SKM-1 treated with dmso at 0.1 percent for 144 hours (cell line): ENCODE data around the gene PRAMEF1.
"Not testable (repeated sequence)": the region's sequence is repeated elsewhere in the genome, so short reads cannot be mapped to it uniquely, and the experiment has no call there.

ENCODE experiments used
- DNase-seq: peaks from one replicate; lab custom pipeline; 2025; ENCODE audit not compliant: unreplicated experiment; lab: John Stamatoyannopoulos, UW

Gene PRAMEF1

GRCh38 chr1:12774801-12775345, 16.3 kb upstream of the PRAMEF1 start:
- DNase-seq = no peak

- no peak for DNase-seq
Measured at GRCh38 chr1:12775443-12775842, 15.8 kb upstream of the PRAMEF1 start.

GRCh38 chr1:12776801-12777557, 14.2 kb upstream of the PRAMEF1 start:
- DNase-seq = no peak

- no peak for DNase-seq
Measured at GRCh38 chr1:12778061-12778460, 13.1 kb upstream of the PRAMEF1 start.

- no peak for DNase-seq
Measured at GRCh38 chr1:12778907-12779306, 12.3 kb upstream of the PRAMEF1 start.

- DNase-seq = not testable (repeated sequence)
Measured at GRCh38 chr1:12781488-12781887, 9.7 kb upstream of the PRAMEF1 start.

- DNase-seq = not testable (repeated sequence)
Measured at GRCh38 chr1:12783783-12784182, 7.4 kb upstream of the PRAMEF1 start.

GRCh38 chr1:12784729-12785128, 6.5 kb upstream of the PRAMEF1 start:
- not testable (repeated sequence) for DNase-seq

- no peak for DNase-seq
Measured at GRCh38 chr1:12798911-12799310, 7.7 kb downstream of the PRAMEF1 start.

- no peak for DNase-seq
Measured at GRCh38 chr1:12799730-12800129, 8.5 kb downstream of the PRAMEF1 start.

GRCh38 chr1:12809933-12810332, 18.7 kb downstream of the PRAMEF1 start:
- DNase-seq = no peak

- DNase-seq = no peak
Measured at GRCh38 chr1:12810691-12811408, 19.7 kb downstream of the PRAMEF1 start.

GRCh38 chr1:12811409-12811784, 20.2 kb downstream of the PRAMEF1 start:
- DNase-seq = no peak

- DNase-seq = not testable (repeated sequence)
Measured at GRCh38 chr1:12819061-12819460, 27.9 kb downstream of the PRAMEF1 start.

GRCh38 chr1:12831310-12831709, 40.1 kb downstream of the PRAMEF1 start, which contains the start of gene PRAMEF11:
PRAMEF11 (minus strand) TSS chr1:12831410; CDS start chr1:12828789, 2,621 bp downstream.
- DNase-seq = not testable (repeated sequence)

- not testable (repeated sequence) for DNase-seq
Measured at GRCh38 chr1:12833251-12833650, 42.1 kb downstream of the PRAMEF1 start.
